GM12864 (cell line): Measurements from ENCODE around the gene FGD2.

Source experiments
- DNase-seq: peaks from one replicate; pipeline ENCODE4 v3.0.0-alpha.2; 2011; ENCODE audit warnings: low read depth
- H3K4me3 ChIP-seq: 2 replicates; pipeline ENCODE4 v1.5.1; 2011; ENCODE audit warnings: mild to moderate bottlenecking, low read depth, low read length, control low read depth
- CTCF ChIP-seq: IDR thresholded peaks from 2 replicates; pipeline ENCODE4 v1.5.1; 2011; ENCODE audit warnings: low read depth, mild to moderate bottlenecking, moderate library complexity, low read length, control low read depth, inconsistent platforms; ENCODE audit errors: missing control alignments

The FGD2 gene

GRCh38 chr6:36967757-36968156, 37.7 kb upstream of the FGD2 start:
- no peak for DNase-seq
- TF ChIP-seq CTCF = no peak
- no peak overlapping the region for H3K4me3 ChIP-seq

- no peak overlapping the region for H3K4me3 ChIP-seq
- no peak for DNase-seq
- no peak for TF ChIP-seq CTCF
These were observed 37.0 kb upstream of the FGD2 start for GRCh38 chr6:36968266-36968977.

- H3K4me3 ChIP-seq = no peak overlapping the region
- no peak for DNase-seq
- no peak for TF ChIP-seq CTCF
These were observed 36.2 kb upstream of the FGD2 start for GRCh38 chr6:36969240-36969691.

GRCh38 chr6:36969988-36970891, 35.2 kb upstream of the FGD2 start:
- no peak for TF ChIP-seq CTCF
- no peak overlapping the region for H3K4me3 ChIP-seq
- no peak for DNase-seq

- TF ChIP-seq CTCF = no peak
- DNase-seq = no peak
- H3K4me3 ChIP-seq = no peak overlapping the region
These were observed 34.3 kb upstream of the FGD2 start for GRCh38 chr6:36970892-36971842.

GRCh38 chr6:36971921-36972673, 33.4 kb upstream of the FGD2 start:
- H3K4me3 ChIP-seq = no peak overlapping the region
- no peak for DNase-seq
- TF ChIP-seq CTCF = no peak
